ENCODE results near the gene SALL2. TPM values are rescaled to one million over a fixed set of nuclear protein-coding genes. Genes with fewer than 3 reads are reported as not detected.

Gene SALL2
- total and polyA plus RNA-seq, 4 donors: 2.9 to 10.2 (median 8.1) TPM

DNA sequence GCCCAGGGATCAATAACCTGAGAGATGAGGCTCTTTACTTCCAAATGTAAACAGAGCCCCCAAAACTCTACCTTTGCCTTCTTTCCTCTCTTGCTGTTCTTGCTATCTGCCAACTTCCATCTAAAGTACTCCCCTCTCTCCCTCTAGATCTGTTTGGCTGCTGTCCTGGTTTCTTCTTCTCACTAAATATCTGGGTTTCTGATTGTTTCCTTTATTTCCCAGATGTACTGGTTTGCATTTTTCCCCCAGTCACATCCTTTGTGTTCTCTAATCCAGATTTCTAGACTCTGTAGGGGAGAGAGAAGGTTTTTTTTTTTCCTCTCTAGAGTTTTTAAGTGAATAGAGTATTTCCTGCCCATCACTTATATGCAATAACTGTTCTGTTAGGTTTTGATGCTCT is 7.1 kb upstream of the SALL2 start:
- no peak for DNase-seq
- TF ChIP-seq, protein P1, sequence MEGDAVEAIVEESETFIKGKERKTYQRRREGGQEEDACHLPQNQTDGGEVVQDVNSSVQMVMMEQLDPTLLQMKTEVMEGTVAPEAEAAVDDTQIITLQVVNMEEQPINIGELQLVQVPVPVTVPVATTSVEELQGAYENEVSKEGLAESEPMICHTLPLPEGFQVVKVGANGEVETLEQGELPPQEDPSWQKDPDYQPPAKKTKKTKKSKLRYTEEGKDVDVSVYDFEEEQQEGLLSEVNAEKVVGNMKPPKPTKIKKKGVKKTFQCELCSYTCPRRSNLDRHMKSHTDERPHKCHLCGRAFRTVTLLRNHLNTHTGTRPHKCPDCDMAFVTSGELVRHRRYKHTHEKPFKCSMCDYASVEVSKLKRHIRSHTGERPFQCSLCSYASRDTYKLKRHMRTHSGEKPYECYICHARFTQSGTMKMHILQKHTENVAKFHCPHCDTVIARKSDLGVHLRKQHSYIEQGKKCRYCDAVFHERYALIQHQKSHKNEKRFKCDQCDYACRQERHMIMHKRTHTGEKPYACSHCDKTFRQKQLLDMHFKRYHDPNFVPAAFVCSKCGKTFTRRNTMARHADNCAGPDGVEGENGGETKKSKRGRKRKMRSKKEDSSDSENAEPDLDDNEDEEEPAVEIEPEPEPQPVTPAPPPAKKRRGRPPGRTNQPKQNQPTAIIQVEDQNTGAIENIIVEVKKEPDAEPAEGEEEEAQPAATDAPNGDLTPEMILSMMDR (IDR thresholded peaks at IDR 0.05; ENCODE audit: control extremely low read depth, extremely low read depth): no peak
- Histone ChIP-seq H3K9ac (ENCODE audit: insufficient read depth in 1 of 2, low read length in 2 of 2) (no peak overlapping the region), H3K4me3 (no peak overlapping the region), H3K27ac (ENCODE audit: low read depth in 1 of 2, low read length in 1 of 2) (no peak overlapping the region), H3K9me3 (ENCODE audit: control insufficient read depth in 4 of 4, insufficient read depth in 3 of 4, low read length in 3 of 4) (no peaks in the 10 kb centered on the region), H3K27me3 (ENCODE audit: control insufficient read depth in 3 of 3, insufficient read depth in 3 of 3, low read length in 2 of 3) (peaks cover 0 to 27% (median 11%) of the 10 kb centered on the region in 3 donors), H3K4me1 (ENCODE audit: control insufficient read depth in 5 of 5, insufficient read depth in 5 of 5, low read length in 5 of 5) (peaks cover 0 to 10% (median 4%) of the 10 kb centered on the region in 5 donors), H3K36me3 (ENCODE audit: control insufficient read depth in 4 of 4, insufficient read depth in 4 of 4, low read length in 4 of 4) (no peaks in the 10 kb centered on the region)
- no peak for ATAC-seq (ENCODE audit: insufficient read depth, low FRiP score)

DNA sequence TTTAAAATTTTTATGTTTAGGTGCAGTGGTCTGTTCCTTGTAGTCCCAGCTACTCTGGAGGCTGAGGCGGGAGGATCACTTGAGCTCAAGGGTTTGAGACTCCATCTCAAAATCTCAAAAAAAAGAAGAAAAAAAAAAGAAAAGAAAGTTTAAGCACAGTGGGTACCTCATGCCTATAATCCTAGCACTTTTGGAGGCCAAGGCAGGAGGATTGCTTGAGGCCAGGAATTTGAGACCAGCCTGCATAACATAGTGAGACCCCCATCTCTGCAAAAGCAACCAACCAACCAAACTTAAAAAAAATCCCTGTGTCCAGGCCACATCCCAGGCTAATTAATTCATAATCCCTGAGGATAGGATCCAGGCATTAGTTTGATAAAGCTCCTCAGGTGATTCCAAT is 3.4 kb upstream of the SALL2 start:
- H3K9me3 ChIP-seq (ENCODE audit: control insufficient read depth in 4 of 4, insufficient read depth in 3 of 4, low read length in 3 of 4): no peaks in the 10 kb centered on the region
- no peak overlapping the region for H3K9ac ChIP-seq (ENCODE audit: insufficient read depth in 1 of 2, low read length in 2 of 2)
- no peak overlapping the region for H3K4me3 ChIP-seq
- DNase-seq: no peak
- TF ChIP-seq, protein P1 (IDR thresholded peaks at IDR 0.05; ENCODE audit: control extremely low read depth, extremely low read depth): no peak
- H3K36me3 ChIP-seq (ENCODE audit: control insufficient read depth in 4 of 4, insufficient read depth in 4 of 4, low read length in 4 of 4): peaks cover 0 to 4% (median 0%) of the 10 kb centered on the region in 4 donors
- H3K4me1 ChIP-seq (ENCODE audit: control insufficient read depth in 5 of 5, insufficient read depth in 5 of 5, low read length in 5 of 5): peaks cover 0 to 12% (median 3%) of the 10 kb centered on the region in 5 donors
- 94 to 96% methylated on average over 1 of the region's 1 CpG for WGBS, 2 donors
- H3K27ac ChIP-seq (ENCODE audit: low read depth in 1 of 2, low read length in 1 of 2): no peak overlapping the region
- ATAC-seq (ENCODE audit: insufficient read depth, low FRiP score): no peak
- H3K27me3 ChIP-seq (ENCODE audit: control insufficient read depth in 3 of 3, insufficient read depth in 3 of 3, low read length in 2 of 3): peaks cover 0 to 6% (median 4%) of the 10 kb centered on the region in 3 donors

- DNase-seq (no peak), ATAC-seq (ENCODE audit: insufficient read depth, low FRiP score) (no peak)
- TF ChIP-seq, protein P1 (IDR thresholded peaks at IDR 0.05; ENCODE audit: control extremely low read depth, extremely low read depth): no peak
- Histone ChIP-seq H3K9ac (ENCODE audit: insufficient read depth in 1 of 2, low read length in 2 of 2) (no peak overlapping the region), H3K27me3 (ENCODE audit: control insufficient read depth in 3 of 3, insufficient read depth in 3 of 3, low read length in 2 of 3) (peaks cover 0 to 3% (median 2%) of the 10 kb centered on the region in 3 donors), H3K36me3 (ENCODE audit: control insufficient read depth in 4 of 4, insufficient read depth in 4 of 4, low read length in 4 of 4) (peaks cover 0 to 8% (median 2%) of the 10 kb centered on the region in 4 donors), H3K27ac (ENCODE audit: low read depth in 1 of 2, low read length in 1 of 2) (no peak overlapping the region), H3K4me3 (no peak overlapping the region), H3K9me3 (ENCODE audit: control insufficient read depth in 4 of 4, insufficient read depth in 3 of 4, low read length in 3 of 4) (no peaks in the 10 kb centered on the region), H3K4me1 (ENCODE audit: control insufficient read depth in 5 of 5, insufficient read depth in 5 of 5, low read length in 5 of 5) (peaks cover 0 to 12% (median 3%) of the 10 kb centered on the region in 5 donors)
- WGBS, 2 donors: 66 to 68% methylated on average over 4 of the region's 4 CpGs
These were observed 2.5 kb upstream of the SALL2 start for GRCh38 chr14:21528381-21529348.
